MM.1S (cell line): ENCODE measurements around the gene GPRC5C.
A peak's percentile ranks its signal among the peaks of the same experiment; 100 is the strongest.

Experiments used
- DNase-seq: peaks from one replicate; pipeline ENCODE4 v3.0.0-alpha.2; 2015
- H2AFZ ChIP-seq: fragments of 300-600 bp; sonication (generic); 2 replicates; pipeline ENCODE4 v1.6.0; 2016; ENCODE audit warnings: antibody characterized with exemption, low read length
- H3F3A ChIP-seq: fragments of 300-600 bp; sonication (generic); 2 replicates; pipeline ENCODE4 v1.6.1; 2016; ENCODE audit warnings: mild to moderate bottlenecking, antibody characterized with exemption, low read length, moderate library complexity, mixed read lengths; ENCODE audit not compliant: insufficient read depth
- H3K27ac ChIP-seq: fragments of 300-600 bp; sonication (generic); 2 replicates; pipeline ENCODE4 v1.5.1; 2016; ENCODE audit warnings: mild to moderate bottlenecking, low read length
- H3K27me3 ChIP-seq: fragments of 300-600 bp; sonication (generic); replicated peaks from 2 replicates; pipeline ENCODE4 v1.6.0; 2016; ENCODE audit warnings: low read length; ENCODE audit not compliant: insufficient read depth
- H3K36me3 ChIP-seq: fragments of 300-600 bp; sonication (generic); replicated peaks from 2 replicates; pipeline ENCODE4 v1.6.1; 2016; ENCODE audit warnings: mild to moderate bottlenecking, low read length, mixed read lengths; ENCODE audit not compliant: insufficient read depth
- H3K4me1 ChIP-seq: fragments of 300-600 bp; sonication (generic); 2 replicates; pipeline ENCODE4 v1.6.1; 2016; ENCODE audit warnings: low read length, mixed read lengths
- H3K4me2 ChIP-seq: fragments of 300-600 bp; sonication (generic); 2 replicates; pipeline ENCODE4 v1.6.0; 2016; ENCODE audit warnings: low read depth, low read length
- H3K4me3 ChIP-seq: fragments of 300-600 bp; sonication (generic); 2 replicates; pipeline ENCODE4 v1.5.1; 2016; ENCODE audit warnings: low read length, mixed read lengths
- H3K79me2 ChIP-seq: fragments of 300-600 bp; sonication (generic); 2 replicates; pipeline ENCODE4 v1.6.1; 2016; ENCODE audit warnings: mixed run types, low read length, mixed read lengths
- H3K9ac ChIP-seq: fragments of 300-600 bp; sonication (generic); 2 replicates; pipeline ENCODE4 v1.6.1; 2016; ENCODE audit warnings: low read length, mixed read lengths
- H3K9me2 ChIP-seq: fragments of 300-600 bp; sonication (generic); replicated peaks from 2 replicates; pipeline ENCODE4 v1.6.1; 2016; ENCODE audit warnings: mild to moderate bottlenecking, low read length, mixed read lengths; ENCODE audit not compliant: insufficient read depth
- H3K9me3 ChIP-seq: fragments of 300-600 bp; sonication (generic); replicated peaks from 2 replicates; pipeline ENCODE4 v1.6.1; 2016; ENCODE audit warnings: mild to moderate bottlenecking, low read length, mixed read lengths; ENCODE audit not compliant: insufficient read depth
- H4K20me1 ChIP-seq: fragments of 300-600 bp; sonication (generic); 2 replicates; pipeline ENCODE4 v1.6.1; 2016; ENCODE audit warnings: mild to moderate bottlenecking, low read length, moderate library complexity, mixed read lengths; ENCODE audit not compliant: insufficient read depth
- EZH2 ChIP-seq: fragments of 300-600 bp; sonication (generic); optimal IDR thresholded peaks from 2 replicates; pipeline ENCODE3; 2017; ENCODE audit warnings: low read depth, mild to moderate bottlenecking, antibody characterized with exemption, low read length, mixed read lengths
- EZH2phosphoT487 ChIP-seq: fragments of 300-600 bp; sonication (generic); IDR thresholded peaks from 2 replicates; pipeline ENCODE4 v1.6.1; 2018; ENCODE audit warnings: antibody characterized with exemption, low read length
- TF ChIP-seq, protein P1 (sequence below): fragments of 300-600 bp; sonication (generic); IDR thresholded peaks from 2 replicates; pipeline ENCODE4 v1.5.1; 2016; ENCODE audit warnings: antibody characterized with exemption, low read length, mixed read lengths

Gene GPRC5C

DNA sequence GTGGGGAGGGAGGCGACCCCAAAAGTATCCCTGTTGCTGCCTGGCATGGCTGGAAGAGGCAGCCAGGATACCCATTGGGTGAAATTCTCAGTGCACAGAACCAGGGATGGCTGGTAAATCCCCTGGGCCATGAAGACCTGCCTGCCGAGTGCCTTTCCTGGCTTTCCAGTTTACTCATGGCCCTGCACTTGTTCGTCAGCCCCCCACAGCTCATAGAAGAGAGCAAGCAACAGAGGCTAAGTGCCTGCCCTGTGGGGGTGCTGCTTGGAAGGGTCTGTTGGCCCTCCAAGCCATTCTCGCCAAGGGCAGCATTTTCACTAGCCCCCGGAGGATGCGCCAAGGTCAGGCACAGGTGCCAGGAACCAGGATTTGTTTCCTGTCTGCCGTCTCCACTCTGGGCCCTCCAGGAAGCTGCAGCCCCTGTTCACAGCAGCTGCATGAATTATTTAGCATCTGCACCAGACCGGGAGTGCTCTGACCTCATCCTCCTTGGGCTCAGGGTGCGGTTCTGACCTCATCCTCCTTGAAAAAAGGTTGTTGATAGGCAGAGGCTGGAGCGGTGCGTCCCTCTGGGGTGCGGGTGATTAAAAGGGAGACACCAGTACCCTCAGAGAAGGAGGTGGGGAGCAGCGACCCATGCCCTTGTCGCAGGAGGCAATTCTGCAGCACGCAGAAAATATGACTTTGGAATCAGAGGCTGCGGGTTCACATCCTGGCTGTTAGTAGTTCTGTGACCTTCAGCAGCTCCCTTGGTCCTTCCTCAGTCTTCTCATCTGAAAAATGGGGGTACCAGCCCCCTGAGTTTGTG, 20.3 kb downstream of the GPRC5C start:
- H3F3A ChIP-seq: no peaks in the 10 kb centered on the region
- H3K9ac ChIP-seq: no peak overlapping the region
- no peak overlapping the region for H3K27ac ChIP-seq
- no peak overlapping the region for H3K4me3 ChIP-seq
- TF ChIP-seq EZH2phosphoT487: no peak
- TF ChIP-seq, protein P1, sequence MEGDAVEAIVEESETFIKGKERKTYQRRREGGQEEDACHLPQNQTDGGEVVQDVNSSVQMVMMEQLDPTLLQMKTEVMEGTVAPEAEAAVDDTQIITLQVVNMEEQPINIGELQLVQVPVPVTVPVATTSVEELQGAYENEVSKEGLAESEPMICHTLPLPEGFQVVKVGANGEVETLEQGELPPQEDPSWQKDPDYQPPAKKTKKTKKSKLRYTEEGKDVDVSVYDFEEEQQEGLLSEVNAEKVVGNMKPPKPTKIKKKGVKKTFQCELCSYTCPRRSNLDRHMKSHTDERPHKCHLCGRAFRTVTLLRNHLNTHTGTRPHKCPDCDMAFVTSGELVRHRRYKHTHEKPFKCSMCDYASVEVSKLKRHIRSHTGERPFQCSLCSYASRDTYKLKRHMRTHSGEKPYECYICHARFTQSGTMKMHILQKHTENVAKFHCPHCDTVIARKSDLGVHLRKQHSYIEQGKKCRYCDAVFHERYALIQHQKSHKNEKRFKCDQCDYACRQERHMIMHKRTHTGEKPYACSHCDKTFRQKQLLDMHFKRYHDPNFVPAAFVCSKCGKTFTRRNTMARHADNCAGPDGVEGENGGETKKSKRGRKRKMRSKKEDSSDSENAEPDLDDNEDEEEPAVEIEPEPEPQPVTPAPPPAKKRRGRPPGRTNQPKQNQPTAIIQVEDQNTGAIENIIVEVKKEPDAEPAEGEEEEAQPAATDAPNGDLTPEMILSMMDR: no peak
- no peak for TF ChIP-seq EZH2
- no peaks in the 10 kb centered on the region for H4K20me1 ChIP-seq
- no peaks in the 10 kb centered on the region for H3K9me3 ChIP-seq
- no peak overlapping the region for H3K4me2 ChIP-seq
- H3K36me3 ChIP-seq: no peaks in the 10 kb centered on the region
- peaks cover 54% of the 10 kb centered on the region for H3K27me3 ChIP-seq
- H3K79me2 ChIP-seq: no peaks in the 10 kb centered on the region
- no peaks in the 10 kb centered on the region for H3K9me2 ChIP-seq
- DNase-seq: no peak
- no peak overlapping the region for H2AFZ ChIP-seq
- H3K4me1 ChIP-seq: peaks cover 5% of the 10 kb centered on the region; the same call in 1 of the 2 replicates

DNA sequence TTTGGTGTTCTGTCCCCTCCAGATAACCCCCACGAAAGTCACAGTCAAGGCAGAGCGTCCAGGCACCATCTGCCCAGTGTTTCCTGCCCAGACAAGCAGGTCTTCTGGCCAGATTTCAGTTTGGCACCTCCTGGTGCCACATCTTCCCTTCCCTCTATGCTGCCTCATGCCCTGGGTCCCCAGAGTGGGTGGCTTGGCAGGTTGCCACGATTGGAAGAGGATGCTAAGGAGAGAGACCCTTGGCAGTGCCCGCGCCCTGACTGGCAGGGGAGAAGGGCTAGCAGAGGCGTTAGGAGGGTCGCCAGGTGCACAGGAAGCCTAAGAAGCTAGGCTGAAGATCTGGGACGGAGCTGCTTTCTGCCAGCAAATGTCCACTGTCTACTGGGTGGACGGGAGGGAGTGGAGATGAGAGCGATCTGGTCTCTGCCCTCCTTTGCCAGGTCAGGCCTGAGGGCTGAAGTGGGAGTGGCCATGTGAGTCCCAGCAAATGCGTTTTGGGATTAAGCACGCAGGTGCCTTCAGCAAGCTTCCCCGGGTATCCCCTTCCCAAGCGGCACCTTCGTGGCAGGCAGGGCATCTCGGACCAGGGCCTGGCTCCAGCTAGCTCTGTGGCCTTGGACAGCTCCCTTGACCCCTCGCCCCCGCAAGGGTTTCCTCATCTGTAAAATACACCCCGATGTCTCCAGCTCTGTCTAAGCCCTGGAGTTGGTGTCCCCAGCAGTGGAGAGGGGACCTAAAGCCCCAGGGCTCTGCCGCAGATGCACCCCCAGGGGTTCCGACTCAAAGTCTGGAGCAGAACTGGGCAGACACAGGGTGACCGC, 21.2 kb downstream of the GPRC5C start:
- Histone ChIP-seq H2AFZ (peak overlapping the region; percentile 74; the same call in 1 of the 2 replicates), H4K20me1 (no peaks in the 10 kb centered on the region), H3K9ac (no peak overlapping the region), H3K9me2 (no peaks in the 10 kb centered on the region), H3K4me3 (no peak overlapping the region), H3K36me3 (no peaks in the 10 kb centered on the region), H3K27me3 (peaks cover 48% of the 10 kb centered on the region), H3F3A (no peaks in the 10 kb centered on the region), H3K79me2 (no peaks in the 10 kb centered on the region), H3K9me3 (no peaks in the 10 kb centered on the region), H3K4me2 (no peak overlapping the region; the same call in 1 of the 2 replicates), H3K4me1 (peaks cover 5% of the 10 kb centered on the region; the same call in 1 of the 2 replicates), H3K27ac (no peak overlapping the region)
- TF ChIP-seq EZH2phosphoT487: no peak
- no peak for TF ChIP-seq EZH2
- TF ChIP-seq, protein P1: no peak
- DNase-seq: no peak

DNA sequence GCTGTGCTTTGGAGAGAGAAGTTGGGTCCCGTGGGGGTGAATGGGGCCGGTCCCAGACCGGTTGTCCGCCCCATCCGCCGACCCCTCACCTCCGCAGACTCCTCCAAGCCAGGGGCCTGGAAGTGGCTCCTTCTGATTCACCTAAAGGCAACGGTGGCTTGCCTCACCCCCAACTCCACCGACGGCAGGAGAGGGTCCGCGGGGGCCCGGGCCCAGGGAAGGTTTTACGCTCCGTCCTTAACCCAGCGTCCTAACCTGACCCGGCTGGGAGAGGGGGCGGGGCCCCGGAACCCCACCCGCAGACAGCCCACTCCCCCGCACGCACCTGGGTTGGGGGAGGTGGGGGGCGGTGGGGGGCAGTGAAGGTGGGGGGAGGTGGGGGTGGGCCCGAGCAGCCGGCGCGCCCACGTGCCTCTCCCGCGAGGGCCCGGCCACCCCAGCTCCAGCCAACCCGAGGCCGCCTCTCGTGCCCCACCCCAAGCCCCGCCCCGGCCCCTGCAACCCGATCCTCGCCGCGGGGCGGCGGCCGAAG, 21.8 kb downstream of the GPRC5C start:
- Histone ChIP-seq H3F3A (no peaks in the 10 kb centered on the region), H3K27me3 (peaks cover 46% of the 10 kb centered on the region), H3K9me2 (no peaks in the 10 kb centered on the region), H3K9me3 (no peaks in the 10 kb centered on the region), H3K9ac (no peak overlapping the region), H3K79me2 (no peaks in the 10 kb centered on the region), H3K4me1 (peaks cover 5% of the 10 kb centered on the region; the same call in 1 of the 2 replicates), H4K20me1 (no peaks in the 10 kb centered on the region), H3K4me2 (peak overlapping the region; percentile 95; the same call in 1 of the 2 replicates), H3K27ac (no peak overlapping the region), H3K4me3 (peak overlapping the region; percentile 29; the same call in 1 of the 2 replicates), H2AFZ (peak overlapping the region; percentile 74; the same call in 1 of the 2 replicates), H3K36me3 (no peaks in the 10 kb centered on the region)
- TF ChIP-seq EZH2: no peak
- no peak for TF ChIP-seq EZH2phosphoT487
- TF ChIP-seq, protein P1: no peak
- peak; percentile 83 for DNase-seq
